SU-DHL-6 (cell line): ENCODE data around the gene SRGAP3.

Source experiments
- H2AFZ ChIP-seq: fragments of 200-600 bp; sonication (generic); 2 replicates; pipeline ENCODE4 v1.6.1; 2014; ENCODE audit warnings: low read depth, mild to moderate bottlenecking, moderate library complexity, mixed read lengths, antibody characterized with exemption, low read length; ENCODE audit not compliant: severe bottlenecking
- H3F3A ChIP-seq: fragments of 200-600 bp; shearing (Covaris generic); 2 replicates; pipeline ENCODE4 v1.6.0; 2016; ENCODE audit warnings: antibody characterized with exemption, mild to moderate bottlenecking; ENCODE audit not compliant: insufficient read depth
- H3K27ac ChIP-seq: fragments of 200-600 bp; sonication (generic); 2 replicates; pipeline ENCODE4 v1.5.1; 2016; ENCODE audit warnings: low read depth, mild to moderate bottlenecking, low read length, moderate library complexity, mixed read lengths
- H3K27me3 ChIP-seq: fragments of 200-600 bp; sonication (generic), shearing (Covaris generic); 2 replicates; pipeline ENCODE4 v1.6.0; 2014; ENCODE audit warnings: mild to moderate bottlenecking, low read length
- H3K36me3 ChIP-seq: fragments of 200-600 bp; sonication (generic); 2 replicates; pipeline ENCODE4 v1.6.1; 2014; ENCODE audit warnings: mild to moderate bottlenecking, low read length, mixed read lengths
- H3K4me2 ChIP-seq: fragments of 300-600, 200-600 bp; shearing (Covaris generic), sonication (generic); 2 replicates; pipeline ENCODE4 v1.6.0; 2014; ENCODE audit warnings: low read length, low read depth, mild to moderate bottlenecking; ENCODE audit not compliant: poor library complexity, severe bottlenecking
- H3K4me3 ChIP-seq: fragments of 200-600 bp; sonication (generic); 2 replicates; pipeline ENCODE4 v1.5.1; 2014; ENCODE audit warnings: antibody characterized with exemption, low read length, mild to moderate bottlenecking, mixed read lengths; ENCODE audit not compliant: insufficient read depth, poor library complexity, severe bottlenecking
- H3K79me2 ChIP-seq: fragments of 200-600 bp; sonication (generic); 2 replicates; pipeline ENCODE4 v1.6.1; 2014; ENCODE audit warnings: mild to moderate bottlenecking, low read length, moderate library complexity; ENCODE audit not compliant: insufficient read depth
- H3K9ac ChIP-seq: fragments of 200-600 bp; sonication (generic); 2 replicates; pipeline ENCODE4 v1.7.0; 2014; ENCODE audit warnings: mild to moderate bottlenecking, low read length
- H3K9me2 ChIP-seq: fragments of 200-600 bp; sonication (generic); replicated peaks from 2 replicates; pipeline ENCODE4 v1.6.1; 2014; ENCODE audit warnings: low read length; ENCODE audit not compliant: insufficient read depth
- H3K9me3 ChIP-seq: fragments of 200-600 bp; sonication (generic); 2 replicates; pipeline ENCODE4 v1.6.1; 2014; ENCODE audit warnings: low read length, mixed read lengths; ENCODE audit not compliant: insufficient read depth
- H4K20me1 ChIP-seq: fragments of 200-600 bp; sonication (generic); 2 replicates; pipeline ENCODE4 v1.6.1; 2014; ENCODE audit warnings: low read depth, mild to moderate bottlenecking, antibody characterized with exemption, low read length, moderate library complexity, mixed read lengths
- EZH2phosphoT487 ChIP-seq: fragments of 200-600 bp; sonication (generic), shearing (Covaris generic); conservative IDR thresholded peaks from 2 replicates; pipeline ENCODE4 v1.6.1; 2018; ENCODE audit warnings: mild to moderate bottlenecking, antibody characterized with exemption, low read length, moderate library complexity, mixed read lengths
- TF ChIP-seq, protein P1 (sequence below): fragments of 200-600 bp; sonication (generic); IDR thresholded peaks from one replicate; pipeline ENCODE4 v1.5.1; 2017; ENCODE audit warnings: antibody characterized with exemption, mild to moderate bottlenecking, low read length, moderate library complexity; ENCODE audit not compliant: insufficient read depth, poor library complexity, severe bottlenecking

Gene SRGAP3

DNA sequence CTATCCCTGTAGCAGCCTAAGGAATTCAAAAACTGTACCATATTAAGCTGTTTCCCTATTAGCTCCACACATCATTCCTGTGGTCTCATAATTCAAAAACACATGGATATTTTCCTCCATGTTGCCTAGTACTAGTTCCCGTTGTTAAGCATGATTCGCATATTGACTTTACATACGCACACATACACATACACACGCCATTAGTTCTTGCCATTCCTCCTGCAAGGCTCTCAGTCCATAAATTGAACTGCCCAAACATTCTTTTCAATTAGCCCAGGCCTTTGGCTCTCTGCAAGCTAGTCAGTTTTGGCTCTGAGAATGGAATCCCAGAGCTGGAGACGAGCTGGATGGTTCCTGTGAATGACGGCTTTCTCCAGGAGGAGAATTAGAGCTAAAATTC, 229.0 kb downstream of the SRGAP3 start:
- Histone ChIP-seq H4K20me1 (no peaks in the 10 kb centered on the region), H3K9ac (no peak overlapping the region), H3K4me2 (no peak overlapping the region), H3K9me2 (no peaks in the 10 kb centered on the region), H3K27me3 (no peaks in the 10 kb centered on the region), H3K36me3 (no peaks in the 10 kb centered on the region), H3K27ac (no peak overlapping the region), H3K79me2 (no peaks in the 10 kb centered on the region), H2AFZ (no peak overlapping the region), H3F3A (no peaks in the 10 kb centered on the region), H3K9me3 (no peaks in the 10 kb centered on the region), H3K4me3 (no peak overlapping the region)
- TF ChIP-seq, protein P1, sequence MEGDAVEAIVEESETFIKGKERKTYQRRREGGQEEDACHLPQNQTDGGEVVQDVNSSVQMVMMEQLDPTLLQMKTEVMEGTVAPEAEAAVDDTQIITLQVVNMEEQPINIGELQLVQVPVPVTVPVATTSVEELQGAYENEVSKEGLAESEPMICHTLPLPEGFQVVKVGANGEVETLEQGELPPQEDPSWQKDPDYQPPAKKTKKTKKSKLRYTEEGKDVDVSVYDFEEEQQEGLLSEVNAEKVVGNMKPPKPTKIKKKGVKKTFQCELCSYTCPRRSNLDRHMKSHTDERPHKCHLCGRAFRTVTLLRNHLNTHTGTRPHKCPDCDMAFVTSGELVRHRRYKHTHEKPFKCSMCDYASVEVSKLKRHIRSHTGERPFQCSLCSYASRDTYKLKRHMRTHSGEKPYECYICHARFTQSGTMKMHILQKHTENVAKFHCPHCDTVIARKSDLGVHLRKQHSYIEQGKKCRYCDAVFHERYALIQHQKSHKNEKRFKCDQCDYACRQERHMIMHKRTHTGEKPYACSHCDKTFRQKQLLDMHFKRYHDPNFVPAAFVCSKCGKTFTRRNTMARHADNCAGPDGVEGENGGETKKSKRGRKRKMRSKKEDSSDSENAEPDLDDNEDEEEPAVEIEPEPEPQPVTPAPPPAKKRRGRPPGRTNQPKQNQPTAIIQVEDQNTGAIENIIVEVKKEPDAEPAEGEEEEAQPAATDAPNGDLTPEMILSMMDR = no peak
- no peak for TF ChIP-seq EZH2phosphoT487

DNA sequence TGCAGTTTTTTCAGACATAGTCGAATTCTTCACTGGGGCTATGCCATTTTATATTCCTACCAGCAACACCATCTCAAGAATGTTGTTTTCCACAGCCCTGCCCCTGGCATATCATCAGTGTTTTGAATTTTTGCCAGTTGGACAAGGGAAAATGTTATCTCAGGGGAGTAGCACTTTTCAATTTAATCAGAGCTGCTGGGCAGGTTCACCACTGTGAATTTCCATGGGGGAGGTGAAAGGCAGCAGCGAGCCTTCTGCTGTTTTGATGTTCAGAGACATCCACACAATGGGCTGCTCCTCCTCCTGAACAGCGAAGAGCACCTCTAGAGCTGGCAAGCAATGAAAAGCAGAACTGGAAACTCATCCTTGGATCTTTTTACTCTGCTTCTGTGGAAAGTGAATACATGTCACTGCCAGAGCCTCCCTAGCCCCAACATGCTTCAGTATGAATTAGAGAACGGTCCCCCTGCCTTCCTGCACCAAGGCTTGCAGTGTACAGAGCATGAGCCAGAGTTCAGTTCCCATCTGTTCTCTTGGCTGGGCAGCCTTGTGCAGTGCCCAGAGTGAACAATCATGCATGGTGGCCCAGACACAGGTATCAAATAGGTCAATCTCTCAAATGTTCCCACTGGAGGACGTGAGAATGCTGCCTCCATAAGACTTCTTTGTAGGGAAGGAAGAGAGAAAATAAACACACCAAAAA, 230.0 kb downstream of the SRGAP3 start:
- H3K9ac ChIP-seq = no peak overlapping the region
- no peaks in the 10 kb centered on the region for H3F3A ChIP-seq
- no peaks in the 10 kb centered on the region for H3K79me2 ChIP-seq
- H3K4me3 ChIP-seq = no peak overlapping the region
- H4K20me1 ChIP-seq = no peaks in the 10 kb centered on the region
- no peaks in the 10 kb centered on the region for H3K27me3 ChIP-seq
- no peak overlapping the region for H3K4me2 ChIP-seq
- no peaks in the 10 kb centered on the region for H3K9me2 ChIP-seq
- H2AFZ ChIP-seq = no peak overlapping the region
- TF ChIP-seq, protein P1 = no peak
- no peak for TF ChIP-seq EZH2phosphoT487
- H3K27ac ChIP-seq = no peak overlapping the region
- H3K36me3 ChIP-seq = no peaks in the 10 kb centered on the region
- no peaks in the 10 kb centered on the region for H3K9me3 ChIP-seq

DNA sequence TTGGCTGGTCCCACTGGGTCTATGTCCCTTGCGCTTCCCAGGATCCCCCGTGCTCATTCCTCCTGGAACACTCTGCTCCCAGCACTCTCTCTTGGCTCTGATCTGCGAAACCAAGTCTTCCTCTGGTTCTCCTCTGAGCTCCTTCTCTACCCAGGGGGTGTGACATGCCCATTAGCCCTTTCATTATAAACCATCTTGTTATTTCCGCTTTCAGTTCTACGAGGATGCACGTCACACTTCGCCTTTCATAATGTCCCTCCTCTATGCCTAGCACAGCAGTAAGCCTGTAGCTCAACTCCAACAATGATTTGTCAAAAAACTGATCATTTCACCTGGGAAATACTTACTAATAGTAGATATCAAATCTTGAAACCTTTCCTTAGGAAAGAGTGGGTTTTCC, 234.2 kb downstream of the SRGAP3 start:
- no peaks in the 10 kb centered on the region for H3K36me3 ChIP-seq
- no peak overlapping the region for H3K27ac ChIP-seq
- no peak overlapping the region for H2AFZ ChIP-seq
- H3F3A ChIP-seq = no peaks in the 10 kb centered on the region
- H3K9ac ChIP-seq = no peak overlapping the region
- no peak overlapping the region for H3K4me3 ChIP-seq
- H3K79me2 ChIP-seq = no peaks in the 10 kb centered on the region
- H3K9me3 ChIP-seq = no peaks in the 10 kb centered on the region
- no peaks in the 10 kb centered on the region for H3K27me3 ChIP-seq
- TF ChIP-seq, protein P1 = no peak
- TF ChIP-seq EZH2phosphoT487 = no peak
- no peaks in the 10 kb centered on the region for H4K20me1 ChIP-seq
- H3K9me2 ChIP-seq = no peaks in the 10 kb centered on the region
- H3K4me2 ChIP-seq = no peak overlapping the region
